ENCODE measurements around the gene SLC35B2.

DNA sequence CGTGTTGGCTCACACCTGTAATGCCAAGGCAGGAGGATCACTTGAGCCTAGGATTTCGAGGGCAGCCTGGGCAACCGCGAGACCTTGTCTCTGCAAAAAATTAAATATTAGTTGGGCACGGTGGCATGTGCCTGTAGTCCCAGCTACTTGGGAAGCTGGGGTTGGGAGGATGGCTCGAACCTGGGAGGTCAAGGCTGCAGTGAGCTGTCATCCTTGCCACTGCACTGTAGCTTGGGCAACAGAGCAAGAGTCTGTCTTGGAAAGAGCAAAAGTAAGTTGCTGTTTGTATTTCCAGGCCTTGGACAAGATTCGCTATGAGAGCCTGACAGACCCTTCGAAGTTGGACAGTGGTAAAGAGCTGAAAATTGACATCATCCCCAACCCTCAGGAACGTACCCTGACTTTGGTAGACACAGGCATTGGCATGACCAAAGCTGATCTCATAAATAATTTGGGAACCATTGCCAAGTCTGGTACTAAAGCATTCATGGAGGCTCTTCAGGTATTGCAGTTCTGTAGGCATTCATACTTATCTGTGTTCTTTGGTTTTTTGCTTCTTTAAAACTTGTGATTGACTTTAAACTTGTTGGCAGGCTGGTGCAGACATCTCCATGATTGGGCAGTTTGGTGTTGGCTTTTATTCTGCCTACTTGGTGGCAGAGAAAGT lies 8.1 kb downstream of the SLC35B2 start:
- TF ChIP-seq, protein P1, sequence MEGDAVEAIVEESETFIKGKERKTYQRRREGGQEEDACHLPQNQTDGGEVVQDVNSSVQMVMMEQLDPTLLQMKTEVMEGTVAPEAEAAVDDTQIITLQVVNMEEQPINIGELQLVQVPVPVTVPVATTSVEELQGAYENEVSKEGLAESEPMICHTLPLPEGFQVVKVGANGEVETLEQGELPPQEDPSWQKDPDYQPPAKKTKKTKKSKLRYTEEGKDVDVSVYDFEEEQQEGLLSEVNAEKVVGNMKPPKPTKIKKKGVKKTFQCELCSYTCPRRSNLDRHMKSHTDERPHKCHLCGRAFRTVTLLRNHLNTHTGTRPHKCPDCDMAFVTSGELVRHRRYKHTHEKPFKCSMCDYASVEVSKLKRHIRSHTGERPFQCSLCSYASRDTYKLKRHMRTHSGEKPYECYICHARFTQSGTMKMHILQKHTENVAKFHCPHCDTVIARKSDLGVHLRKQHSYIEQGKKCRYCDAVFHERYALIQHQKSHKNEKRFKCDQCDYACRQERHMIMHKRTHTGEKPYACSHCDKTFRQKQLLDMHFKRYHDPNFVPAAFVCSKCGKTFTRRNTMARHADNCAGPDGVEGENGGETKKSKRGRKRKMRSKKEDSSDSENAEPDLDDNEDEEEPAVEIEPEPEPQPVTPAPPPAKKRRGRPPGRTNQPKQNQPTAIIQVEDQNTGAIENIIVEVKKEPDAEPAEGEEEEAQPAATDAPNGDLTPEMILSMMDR (IDR thresholded peaks at IDR 0.05): no peak
- TF ChIP-seq EZH2 (IDR thresholded peaks at IDR 0.05) (no peak), EZH2phosphoT487 (IDR thresholded peaks at IDR 0.05) (no peak)

All from neural progenitor cell (in vitro differentiated cells).